Neural progenitor cell (in vitro differentiated cells): Measurements from ENCODE around the gene BCAS3. TPM values are rescaled to one million over a fixed set of nuclear protein-coding genes. Genes with fewer than 3 reads are reported as not detected.

Source experiments
- DNase-seq: peaks from one replicate; pipeline ENCODE4 v3.0.0-alpha.2; 2016; ENCODE audit warnings: low spot score
- H2AFZ ChIP-seq: fragments of 200-600 bp; sonication (generic); replicated peaks from 2 replicates; pipeline ENCODE4 v1.6.1; 2016; ENCODE audit warnings: antibody characterized with exemption
- H3F3A ChIP-seq: fragments of 200-600 bp; sonication (generic); 2 replicates; pipeline ENCODE4 v1.6.1; 2016; ENCODE audit warnings: antibody characterized with exemption, low read depth
- H3K27ac ChIP-seq: fragments of 200-600 bp; sonication (generic); 2 replicates; pipeline ENCODE4 v1.5.1; 2016; ENCODE audit warnings: mild to moderate bottlenecking
- H3K27me3 ChIP-seq: fragments of 200-600 bp; sonication (generic); 2 replicates; pipeline ENCODE4 v1.6.1; 2016; ENCODE audit warnings: mild to moderate bottlenecking, moderate library complexity
- H3K36me3 ChIP-seq: fragments of 200-600 bp; sonication (generic); 2 replicates; pipeline ENCODE4 v1.5.1; 2016
- H3K4me1 ChIP-seq: fragments of 200-600 bp; sonication (generic); 2 replicates; pipeline ENCODE4 v1.6.1; 2016; ENCODE audit warnings: mixed run types
- H3K4me2 ChIP-seq: fragments of 200-600 bp; sonication (generic); 2 replicates; pipeline ENCODE4 v1.6.1; 2016
- H3K4me3 ChIP-seq: fragments of 200-600 bp; sonication (generic); 2 replicates; pipeline ENCODE4 v1.5.1; 2016
- H3K79me2 ChIP-seq: fragments of 200-600 bp; sonication (generic); 2 replicates; pipeline ENCODE4 v1.6.1; 2016; ENCODE audit warnings: low read depth
- H3K9ac ChIP-seq: fragments of 200-600 bp; sonication (generic); 2 replicates; pipeline ENCODE4 v1.6.1; 2016
- H3K9me3 ChIP-seq: fragments of 200-600 bp; sonication (generic); 2 replicates; pipeline ENCODE4 v1.5.1; 2016; ENCODE audit warnings: low read depth
- H4K20me1 ChIP-seq: fragments of 200-600 bp; sonication (generic); 2 replicates; pipeline ENCODE4 v1.6.1; 2016; ENCODE audit warnings: low read depth
- H3K27ac Mint-ChIP-seq: 3 replicates; pipeline ENCODE4 v1.8.0; 2021; ENCODE audit warnings: mixed read lengths
- H3K27me3 Mint-ChIP-seq: 2 replicates; pipeline ENCODE4 v1.8.0; 2022; ENCODE audit warnings: low read depth, mild to moderate bottlenecking, inconsistent platforms, moderate library complexity, mixed read lengths; ENCODE audit not compliant: insufficient read depth
- H3K36me3 Mint-ChIP-seq: 3 replicates; pipeline ENCODE4 v1.8.0; 2021; ENCODE audit warnings: mixed read lengths
- H3K4me1 Mint-ChIP-seq: 3 replicates; pipeline ENCODE4 v1.8.0; 2021; ENCODE audit warnings: mixed read lengths
- H3K4me3 Mint-ChIP-seq: 3 replicates; pipeline ENCODE4 v1.8.0; 2021; ENCODE audit warnings: mild to moderate bottlenecking, moderate library complexity, mixed read lengths
- H3K9me3 Mint-ChIP-seq: 3 replicates; pipeline ENCODE4 v1.8.0; 2020; ENCODE audit warnings: mixed read lengths
- CTCF ChIP-seq: fragments of 200-600 bp; sonication (generic); IDR thresholded peaks from 2 replicates; pipeline ENCODE4 v1.5.1; 2017; ENCODE audit warnings: antibody characterized with exemption, mild to moderate bottlenecking
- EZH2 ChIP-seq: fragments of 200-600 bp; sonication (generic); IDR thresholded peaks from 2 replicates; pipeline ENCODE4 v1.6.1; 2017; ENCODE audit warnings: antibody characterized with exemption, mild to moderate bottlenecking, moderate library complexity
- EZH2phosphoT487 ChIP-seq: fragments of 200-600 bp; sonication (generic); IDR thresholded peaks from 2 replicates; pipeline ENCODE4 v1.6.1; 2017; ENCODE audit warnings: antibody characterized with exemption
- total RNA-seq: library from RNA; depleted of rRNA; stranded (reverse); fragments of >200 nt; gene quantifications from 2 replicates; pipeline ENCODE4 v1.2.3, GENCODE V29; 2015; ENCODE audit warnings: low replicate concordance

The BCAS3 gene
- total RNA-seq, 1 donor from 2014 or later, result 60.9 TPM

- H3K9me3 Mint-ChIP-seq, result no peaks in the 10 kb centered on the region
- peaks cover 27% of the 10 kb centered on the region for H3K4me1 Mint-ChIP-seq
- Histone ChIP-seq H4K20me1 (no peaks in the 10 kb centered on the region), H3K36me3 (no peaks in the 10 kb centered on the region), H3K4me3 (no peak overlapping the region), H3K9me3 (no peaks in the 10 kb centered on the region), H3K9ac (no peak overlapping the region), H3K27ac (no peak overlapping the region), H2AFZ (no peak overlapping the region), H3K4me2 (peak overlapping the region; percentile 48), H3K79me2 (no peaks in the 10 kb centered on the region), H3K27me3 (no peaks in the 10 kb centered on the region), H3F3A (peaks cover 8% of the 10 kb centered on the region), H3K4me1 (peaks cover 14% of the 10 kb centered on the region)
- H3K4me3 Mint-ChIP-seq, result no peak overlapping the region
- H3K36me3 Mint-ChIP-seq, result no peaks in the 10 kb centered on the region
- TF ChIP-seq EZH2 (no peak), EZH2phosphoT487 (no peak), CTCF (no peak)
- H3K27me3 Mint-ChIP-seq, result no peaks in the 10 kb centered on the region
- no peak overlapping the region for H3K27ac Mint-ChIP-seq
- DNase-seq, result no peak
These were observed 692.1 kb downstream of the BCAS3 start for GRCh38 chr17:61369751-61370150.

- H3K27me3 ChIP-seq, result no peaks in the 10 kb centered on the region
- H3K27ac ChIP-seq, result no peak overlapping the region
- Mint-ChIP-seq H3K27ac (no peak overlapping the region), H3K4me3 (no peak overlapping the region), H3K9me3 (no peaks in the 10 kb centered on the region), H3K27me3 (no peaks in the 10 kb centered on the region), H3K4me1 (peaks cover 26% of the 10 kb centered on the region), H3K36me3 (no peaks in the 10 kb centered on the region)
- H3K79me2 ChIP-seq, result no peaks in the 10 kb centered on the region
- no peak overlapping the region for H3K4me2 ChIP-seq
- no peaks in the 10 kb centered on the region for H4K20me1 ChIP-seq
- no peak overlapping the region for H3K4me3 ChIP-seq
- peaks cover 8% of the 10 kb centered on the region for H3F3A ChIP-seq
- no peak overlapping the region for H3K9ac ChIP-seq
- no peak for DNase-seq
- H3K9me3 ChIP-seq, result no peaks in the 10 kb centered on the region
- no peak overlapping the region for H2AFZ ChIP-seq
- TF ChIP-seq CTCF (no peak), EZH2phosphoT487 (no peak), EZH2 (no peak)
- no peaks in the 10 kb centered on the region for H3K36me3 ChIP-seq
- peaks cover 14% of the 10 kb centered on the region for H3K4me1 ChIP-seq
These were observed 693.5 kb downstream of the BCAS3 start for GRCh38 chr17:61371179-61371578.

- H3K36me3 ChIP-seq, result no peaks in the 10 kb centered on the region
- no peak overlapping the region for H2AFZ ChIP-seq
- H3F3A ChIP-seq, result peaks cover 8% of the 10 kb centered on the region
- H3K9me3 Mint-ChIP-seq, result no peaks in the 10 kb centered on the region
- H3K36me3 Mint-ChIP-seq, result no peaks in the 10 kb centered on the region
- DNase-seq, result no peak
- H3K4me1 Mint-ChIP-seq, result peaks cover 21% of the 10 kb centered on the region
- H3K27me3 ChIP-seq, result no peaks in the 10 kb centered on the region
- no peaks in the 10 kb centered on the region for H3K27me3 Mint-ChIP-seq
- no peak overlapping the region for H3K4me2 ChIP-seq
- H4K20me1 ChIP-seq, result no peaks in the 10 kb centered on the region
- peaks cover 14% of the 10 kb centered on the region for H3K4me1 ChIP-seq
- no peak overlapping the region for H3K9ac ChIP-seq
- no peak overlapping the region for H3K4me3 ChIP-seq
- TF ChIP-seq CTCF (no peak), EZH2 (no peak), EZH2phosphoT487 (no peak)
- H3K4me3 Mint-ChIP-seq, result no peak overlapping the region
- no peak overlapping the region for H3K27ac Mint-ChIP-seq
- H3K79me2 ChIP-seq, result no peaks in the 10 kb centered on the region
- no peaks in the 10 kb centered on the region for H3K9me3 ChIP-seq
- no peak overlapping the region for H3K27ac ChIP-seq
These were observed 694.0 kb downstream of the BCAS3 start for GRCh38 chr17:61371606-61372005.

GRCh38 chr17:61372436-61372835, 694.8 kb downstream of the BCAS3 start:
- no peak for TF ChIP-seq EZH2
- no peak for TF ChIP-seq EZH2phosphoT487
- TF ChIP-seq CTCF, result no peak
- no peaks in the 10 kb centered on the region for H3K27me3 Mint-ChIP-seq
- H3K36me3 Mint-ChIP-seq, result no peaks in the 10 kb centered on the region
- no peak overlapping the region for H3K4me2 ChIP-seq
- no peaks in the 10 kb centered on the region for H3K27me3 ChIP-seq
- H3K4me1 Mint-ChIP-seq, result peaks cover 13% of the 10 kb centered on the region
- no peaks in the 10 kb centered on the region for H3K36me3 ChIP-seq
- H3K79me2 ChIP-seq, result no peaks in the 10 kb centered on the region
- peaks cover 14% of the 10 kb centered on the region for H3K4me1 ChIP-seq
- H3K27ac Mint-ChIP-seq, result no peak overlapping the region
- no peak overlapping the region for H3K27ac ChIP-seq
- H3K9me3 ChIP-seq, result no peaks in the 10 kb centered on the region
- no peaks in the 10 kb centered on the region for H4K20me1 ChIP-seq
- no peak overlapping the region for H2AFZ ChIP-seq
- no peak overlapping the region for H3K9ac ChIP-seq
- no peak for DNase-seq
- H3K4me3 ChIP-seq, result no peak overlapping the region
- peaks cover 8% of the 10 kb centered on the region for H3F3A ChIP-seq
- no peaks in the 10 kb centered on the region for H3K9me3 Mint-ChIP-seq
- no peak overlapping the region for H3K4me3 Mint-ChIP-seq
